ENCODE data around the gene ARL9. TPM values are rescaled to one million over a fixed set of nuclear protein-coding genes. Genes with fewer than 3 reads are reported as not detected.

ARL9 gene
- total RNA-seq, 1 donor from 2014 or later: 0.29 TPM

DNA sequence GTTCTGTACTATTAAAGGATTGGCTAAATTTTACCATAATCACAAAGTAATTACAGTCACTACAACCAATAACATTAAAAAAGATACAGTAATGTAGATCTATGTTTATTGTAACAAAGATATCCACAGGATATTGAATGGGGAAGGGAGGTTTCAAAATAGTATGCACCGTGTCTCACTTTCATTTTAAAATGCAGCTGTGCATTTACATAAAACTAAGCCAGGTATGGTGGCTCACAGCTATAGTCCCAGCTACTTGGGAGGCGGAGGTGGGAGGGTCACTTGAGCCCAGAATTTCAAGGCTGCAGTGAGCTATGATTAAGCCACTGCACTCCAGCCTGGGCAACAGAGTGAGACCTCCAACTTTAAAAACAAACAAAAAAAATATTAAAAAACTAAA is 29.7 kb upstream of the ARL9 start:
- Histone ChIP-seq H3K4me3 (ENCODE audit: low read depth, low read length) (no peak overlapping the region), H3K36me3 (ENCODE audit: control insufficient read depth, insufficient read depth, low read length) (no peaks in the 10 kb centered on the region), H3K27me3 (ENCODE audit: control insufficient read depth, insufficient read depth, low read length) (no peaks in the 10 kb centered on the region)
- DNase-seq (ENCODE audit: low read depth): no peak
- TF ChIP-seq, protein P1, sequence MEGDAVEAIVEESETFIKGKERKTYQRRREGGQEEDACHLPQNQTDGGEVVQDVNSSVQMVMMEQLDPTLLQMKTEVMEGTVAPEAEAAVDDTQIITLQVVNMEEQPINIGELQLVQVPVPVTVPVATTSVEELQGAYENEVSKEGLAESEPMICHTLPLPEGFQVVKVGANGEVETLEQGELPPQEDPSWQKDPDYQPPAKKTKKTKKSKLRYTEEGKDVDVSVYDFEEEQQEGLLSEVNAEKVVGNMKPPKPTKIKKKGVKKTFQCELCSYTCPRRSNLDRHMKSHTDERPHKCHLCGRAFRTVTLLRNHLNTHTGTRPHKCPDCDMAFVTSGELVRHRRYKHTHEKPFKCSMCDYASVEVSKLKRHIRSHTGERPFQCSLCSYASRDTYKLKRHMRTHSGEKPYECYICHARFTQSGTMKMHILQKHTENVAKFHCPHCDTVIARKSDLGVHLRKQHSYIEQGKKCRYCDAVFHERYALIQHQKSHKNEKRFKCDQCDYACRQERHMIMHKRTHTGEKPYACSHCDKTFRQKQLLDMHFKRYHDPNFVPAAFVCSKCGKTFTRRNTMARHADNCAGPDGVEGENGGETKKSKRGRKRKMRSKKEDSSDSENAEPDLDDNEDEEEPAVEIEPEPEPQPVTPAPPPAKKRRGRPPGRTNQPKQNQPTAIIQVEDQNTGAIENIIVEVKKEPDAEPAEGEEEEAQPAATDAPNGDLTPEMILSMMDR (IDR thresholded peaks at IDR 0.05; ENCODE audit: insufficient read depth, low read length, poor library complexity, severe bottlenecking): no peak

DNA sequence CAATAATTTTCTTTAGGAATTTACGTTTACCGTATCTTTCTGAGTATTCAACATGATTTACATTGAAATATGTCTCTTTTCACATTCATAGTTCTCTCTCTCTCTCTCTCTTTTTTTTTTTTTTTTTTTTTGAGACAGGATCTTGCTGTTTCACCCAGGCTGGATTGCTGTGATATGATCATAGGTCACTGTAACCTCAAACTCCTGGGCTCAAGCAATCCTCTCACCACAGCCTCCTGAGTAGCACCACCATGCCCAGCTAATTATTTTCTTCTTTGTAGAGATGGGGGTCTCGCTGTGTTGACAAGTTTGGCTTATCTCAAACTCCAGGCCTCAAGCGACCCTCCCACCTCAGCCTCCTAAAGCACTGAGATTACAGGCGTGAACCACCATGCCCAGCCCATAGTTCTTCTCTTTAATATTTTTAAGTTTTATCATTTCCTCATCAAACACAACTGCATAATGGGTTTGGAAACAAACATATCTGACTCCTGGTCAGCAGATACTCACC is 28.3 kb upstream of the ARL9 start:
- no peak overlapping the region for H3K4me3 ChIP-seq (ENCODE audit: low read depth, low read length)
- no peaks in the 10 kb centered on the region for H3K27me3 ChIP-seq (ENCODE audit: control insufficient read depth, insufficient read depth, low read length)
- no peak for DNase-seq (ENCODE audit: low read depth)
- H3K36me3 ChIP-seq (ENCODE audit: control insufficient read depth, insufficient read depth, low read length): no peaks in the 10 kb centered on the region
- TF ChIP-seq, protein P1 (IDR thresholded peaks at IDR 0.05; ENCODE audit: insufficient read depth, low read length, poor library complexity, severe bottlenecking): no peak

DNA sequence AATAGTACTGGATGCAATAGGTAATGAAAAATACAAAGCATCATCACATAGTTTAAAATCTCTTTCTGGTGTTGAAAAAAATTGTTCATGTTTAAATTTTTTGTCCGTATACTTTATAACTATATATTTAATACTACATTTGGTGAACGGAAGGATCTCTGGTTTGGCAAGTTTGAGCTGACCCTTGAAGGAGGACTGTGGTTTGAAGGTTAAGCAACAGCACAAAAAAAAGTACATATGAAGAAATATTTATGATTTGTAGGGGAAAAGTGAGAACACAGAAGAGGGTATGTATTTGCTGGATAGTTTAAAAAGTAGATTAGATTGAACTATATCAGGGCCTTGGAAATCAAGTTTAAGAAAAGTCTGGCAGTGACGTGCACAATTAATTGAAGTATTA is 24.9 kb upstream of the ARL9 start:
- no peaks in the 10 kb centered on the region for H3K36me3 ChIP-seq (ENCODE audit: control insufficient read depth, insufficient read depth, low read length)
- no peak for DNase-seq (ENCODE audit: low read depth)
- no peak overlapping the region for H3K4me3 ChIP-seq (ENCODE audit: low read depth, low read length)
- TF ChIP-seq, protein P1 (IDR thresholded peaks at IDR 0.05; ENCODE audit: insufficient read depth, low read length, poor library complexity, severe bottlenecking): no peak
- no peaks in the 10 kb centered on the region for H3K27me3 ChIP-seq (ENCODE audit: control insufficient read depth, insufficient read depth, low read length)

GRCh38 chr4:56496241-56496640 is 9.3 kb upstream of the ARL9 start:
- DNase-seq (ENCODE audit: low read depth): no peak
- Histone ChIP-seq H3K27me3 (ENCODE audit: control insufficient read depth, insufficient read depth, low read length) (no peaks in the 10 kb centered on the region), H3K36me3 (ENCODE audit: control insufficient read depth, insufficient read depth, low read length) (no peaks in the 10 kb centered on the region), H3K4me3 (ENCODE audit: low read depth, low read length) (no peak overlapping the region)
- TF ChIP-seq, protein P1 (IDR thresholded peaks at IDR 0.05; ENCODE audit: insufficient read depth, low read length, poor library complexity, severe bottlenecking): no peak

GRCh38 chr4:56511098-56511497 is 5.5 kb downstream of the ARL9 start:
- TF ChIP-seq, protein P1 (IDR thresholded peaks at IDR 0.05; ENCODE audit: insufficient read depth, low read length, poor library complexity, severe bottlenecking): no peak
- DNase-seq (ENCODE audit: low read depth): no peak
- Histone ChIP-seq H3K36me3 (ENCODE audit: control insufficient read depth, insufficient read depth, low read length) (no peaks in the 10 kb centered on the region), H3K27me3 (ENCODE audit: control insufficient read depth, insufficient read depth, low read length) (no peaks in the 10 kb centered on the region), H3K4me3 (ENCODE audit: low read depth, low read length) (no peak overlapping the region)

DNA sequence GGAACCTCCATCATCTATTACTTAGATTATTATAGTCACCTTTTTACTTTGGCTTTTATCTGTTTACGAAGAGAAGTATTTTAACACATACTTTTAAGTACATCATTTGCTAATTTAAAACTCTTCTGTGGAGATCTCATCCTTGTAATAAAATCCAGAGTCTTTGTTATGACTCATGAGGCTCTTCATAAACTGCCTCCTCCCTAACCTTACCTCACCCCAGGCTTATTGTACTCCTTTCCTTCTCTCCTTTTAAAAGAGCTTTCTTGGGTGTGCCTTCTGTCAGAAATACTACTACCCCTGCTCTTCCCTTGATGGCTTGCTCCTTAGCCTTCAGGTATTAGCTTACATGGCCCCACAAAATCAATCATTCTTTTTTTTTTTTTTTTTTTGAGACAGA is 6.6 kb downstream of the ARL9 start:
- no peak for DNase-seq (ENCODE audit: low read depth)
- no peaks in the 10 kb centered on the region for H3K27me3 ChIP-seq (ENCODE audit: control insufficient read depth, insufficient read depth, low read length)
- TF ChIP-seq, protein P1 (IDR thresholded peaks at IDR 0.05; ENCODE audit: insufficient read depth, low read length, poor library complexity, severe bottlenecking): no peak
- no peaks in the 10 kb centered on the region for H3K36me3 ChIP-seq (ENCODE audit: control insufficient read depth, insufficient read depth, low read length)
- H3K4me3 ChIP-seq (ENCODE audit: low read depth, low read length): no peak overlapping the region
